Measurements from ENCODE around the gene LRRC73.

LRRC73 gene

GRCh38 chr6:43506667-43507471 is 3.3 kb downstream of the LRRC73 start:
- H3K27me3 ChIP-seq (ENCODE audit: insufficient read depth, low read depth, severe bottlenecking) = peaks cover 12% of the 10 kb centered on the region
- TF ChIP-seq CTCF (IDR thresholded peaks at IDR 0.05; ENCODE audit: low read depth, low read length) = peak; percentile 99
- DNase-seq = peak; percentile 91
- H3K36me3 ChIP-seq = peaks cover 53% of the 10 kb centered on the region
- H3K4me3 ChIP-seq (ENCODE audit: low read depth, low read length) = no peak overlapping the region
- no peaks in the 10 kb centered on the region for H3K9me3 ChIP-seq (ENCODE audit: severe bottlenecking)
- no peak overlapping the region for H3K27ac ChIP-seq

- no peak overlapping the region for H3K4me3 ChIP-seq (ENCODE audit: low read depth, low read length)
- no peak overlapping the region for H3K27ac ChIP-seq
- no peak for DNase-seq
- TF ChIP-seq CTCF (IDR thresholded peaks at IDR 0.05; ENCODE audit: low read depth, low read length) = no peak
- H3K9me3 ChIP-seq (ENCODE audit: severe bottlenecking) = no peaks in the 10 kb centered on the region
- H3K36me3 ChIP-seq = peaks cover 50% of the 10 kb centered on the region
- H3K27me3 ChIP-seq (ENCODE audit: insufficient read depth, low read depth, severe bottlenecking) = peaks cover 12% of the 10 kb centered on the region
These were observed 4.0 kb downstream of the LRRC73 start for GRCh38 chr6:43506171-43506570.

GRCh38 chr6:43505718-43506117 is 4.4 kb downstream of the LRRC73 start:
- no peaks in the 10 kb centered on the region for H3K9me3 ChIP-seq (ENCODE audit: severe bottlenecking)
- peaks cover 50% of the 10 kb centered on the region for H3K36me3 ChIP-seq
- peak; percentile 40 for TF ChIP-seq CTCF (IDR thresholded peaks at IDR 0.05; ENCODE audit: low read depth, low read length)
- no peak overlapping the region for H3K27ac ChIP-seq
- H3K4me3 ChIP-seq (ENCODE audit: low read depth, low read length) = no peak overlapping the region
- DNase-seq = no peak
- H3K27me3 ChIP-seq (ENCODE audit: insufficient read depth, low read depth, severe bottlenecking) = peaks cover 12% of the 10 kb centered on the region

- no peak for TF ChIP-seq CTCF (IDR thresholded peaks at IDR 0.05; ENCODE audit: low read depth, low read length)
- no peak for DNase-seq
- Histone ChIP-seq H3K27me3 (ENCODE audit: insufficient read depth, low read depth, severe bottlenecking) (peaks cover 12% of the 10 kb centered on the region), H3K4me3 (ENCODE audit: low read depth, low read length) (no peak overlapping the region), H3K27ac (no peak overlapping the region), H3K9me3 (ENCODE audit: severe bottlenecking) (no peaks in the 10 kb centered on the region), H3K36me3 (peaks cover 57% of the 10 kb centered on the region)
These were observed 5.2 kb downstream of the LRRC73 start for GRCh38 chr6:43504756-43505593.

- Histone ChIP-seq H3K27me3 (ENCODE audit: insufficient read depth, low read depth, severe bottlenecking) (peaks cover under 1% of the 10 kb centered on the region), H3K9me3 (ENCODE audit: severe bottlenecking) (no peaks in the 10 kb centered on the region), H3K4me3 (ENCODE audit: low read depth, low read length) (no peak overlapping the region), H3K36me3 (peaks cover 72% of the 10 kb centered on the region), H3K27ac (no peak overlapping the region)
- DNase-seq = no peak
- no peak for TF ChIP-seq CTCF (IDR thresholded peaks at IDR 0.05; ENCODE audit: low read depth, low read length)
These were observed 6.7 kb downstream of the LRRC73 start for GRCh38 chr6:43503443-43503842.
